Measurements from ENCODE around the gene SNRPF. TPM values are rescaled to one million over a fixed set of nuclear protein-coding genes. Genes with fewer than 3 reads are reported as not detected.

Gene SNRPF
- total RNA-seq, 1 experiment from 2014 or later: 55.4 TPM

DNA sequence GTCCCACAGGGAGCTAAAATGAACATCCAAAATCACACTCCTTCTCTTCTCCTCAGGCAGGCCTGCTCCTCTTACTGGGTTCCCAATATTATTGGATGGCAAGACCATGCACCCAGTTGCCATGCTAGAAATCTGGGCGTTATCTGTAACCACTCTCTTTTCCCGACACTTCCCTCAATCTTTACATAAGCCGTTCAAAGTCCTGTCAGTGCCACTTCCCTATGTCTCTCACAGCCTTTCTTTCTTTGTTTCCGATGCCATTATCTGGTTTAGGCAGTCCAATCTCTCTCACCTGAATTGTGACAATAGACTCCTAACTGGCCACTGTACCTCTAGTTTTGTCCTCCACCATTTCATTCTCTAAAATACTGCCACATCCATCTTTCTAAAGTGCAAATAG is 24.1 kb downstream of the SNRPF start:
- H3K27me3 Mint-ChIP-seq (ENCODE audit: unreplicated experiment): no peaks in the 10 kb centered on the region
- no peaks in the 10 kb centered on the region for H3K9me3 Mint-ChIP-seq (ENCODE audit: low read depth, unreplicated experiment)
- CTCF ChIA-PET: no interaction called here
- H3K4me3 Mint-ChIP-seq (ENCODE audit: low read depth, unreplicated experiment): no peak overlapping the region
- no peak for DNase-seq
- no peaks in the 10 kb centered on the region for H3K4me1 Mint-ChIP-seq (ENCODE audit: low read depth, unreplicated experiment)
- intact Hi-C loops (cut with micrococcal nuclease; ENCODE audit: unreplicated experiment): no loop called here
- H3K36me3 Mint-ChIP-seq (ENCODE audit: insufficient read depth, unreplicated experiment): no peaks in the 10 kb centered on the region
- TF ChIP-seq, protein P1, sequence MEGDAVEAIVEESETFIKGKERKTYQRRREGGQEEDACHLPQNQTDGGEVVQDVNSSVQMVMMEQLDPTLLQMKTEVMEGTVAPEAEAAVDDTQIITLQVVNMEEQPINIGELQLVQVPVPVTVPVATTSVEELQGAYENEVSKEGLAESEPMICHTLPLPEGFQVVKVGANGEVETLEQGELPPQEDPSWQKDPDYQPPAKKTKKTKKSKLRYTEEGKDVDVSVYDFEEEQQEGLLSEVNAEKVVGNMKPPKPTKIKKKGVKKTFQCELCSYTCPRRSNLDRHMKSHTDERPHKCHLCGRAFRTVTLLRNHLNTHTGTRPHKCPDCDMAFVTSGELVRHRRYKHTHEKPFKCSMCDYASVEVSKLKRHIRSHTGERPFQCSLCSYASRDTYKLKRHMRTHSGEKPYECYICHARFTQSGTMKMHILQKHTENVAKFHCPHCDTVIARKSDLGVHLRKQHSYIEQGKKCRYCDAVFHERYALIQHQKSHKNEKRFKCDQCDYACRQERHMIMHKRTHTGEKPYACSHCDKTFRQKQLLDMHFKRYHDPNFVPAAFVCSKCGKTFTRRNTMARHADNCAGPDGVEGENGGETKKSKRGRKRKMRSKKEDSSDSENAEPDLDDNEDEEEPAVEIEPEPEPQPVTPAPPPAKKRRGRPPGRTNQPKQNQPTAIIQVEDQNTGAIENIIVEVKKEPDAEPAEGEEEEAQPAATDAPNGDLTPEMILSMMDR (IDR thresholded peaks at IDR 0.05; ENCODE audit: unreplicated experiment): no peak
- BruUV-seq (replicated peaks): no TSS peak
- H3K27ac Mint-ChIP-seq (ENCODE audit: unreplicated experiment): no peak overlapping the region

DNA sequence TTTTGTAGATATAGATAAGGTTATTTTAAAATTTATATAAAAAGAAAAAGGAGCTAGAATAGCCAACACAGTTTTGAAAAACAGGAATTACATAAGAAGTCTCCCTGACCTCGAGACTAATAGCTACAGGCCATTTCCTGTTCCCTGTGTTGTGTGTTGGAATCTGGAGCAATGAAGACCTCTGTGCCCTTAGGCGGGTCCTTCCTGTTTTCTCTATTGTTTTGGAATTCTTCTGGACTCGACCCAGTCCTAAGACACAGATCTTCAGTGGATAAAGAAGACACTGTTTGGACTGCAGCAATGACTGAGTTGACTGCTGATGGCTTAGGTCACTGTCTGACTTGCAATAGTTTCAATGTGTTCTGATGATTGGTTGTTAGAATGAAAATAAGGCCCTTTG is 26.2 kb downstream of the SNRPF start:
- TF ChIP-seq, protein P1 (IDR thresholded peaks at IDR 0.05; ENCODE audit: unreplicated experiment): no peak
- no peaks in the 10 kb centered on the region for H3K4me1 Mint-ChIP-seq (ENCODE audit: low read depth, unreplicated experiment)
- CTCF ChIA-PET: no interaction called here
- BruUV-seq (replicated peaks): no TSS peak
- H3K36me3 Mint-ChIP-seq (ENCODE audit: insufficient read depth, unreplicated experiment): no peaks in the 10 kb centered on the region
- H3K9me3 Mint-ChIP-seq (ENCODE audit: low read depth, unreplicated experiment): no peaks in the 10 kb centered on the region
- no peak overlapping the region for H3K4me3 Mint-ChIP-seq (ENCODE audit: low read depth, unreplicated experiment)
- DNase-seq: no peak
- intact Hi-C loops (cut with micrococcal nuclease; ENCODE audit: unreplicated experiment): no loop called here
- no peaks in the 10 kb centered on the region for H3K27me3 Mint-ChIP-seq (ENCODE audit: unreplicated experiment)
- no peak overlapping the region for H3K27ac Mint-ChIP-seq (ENCODE audit: unreplicated experiment)

DNA sequence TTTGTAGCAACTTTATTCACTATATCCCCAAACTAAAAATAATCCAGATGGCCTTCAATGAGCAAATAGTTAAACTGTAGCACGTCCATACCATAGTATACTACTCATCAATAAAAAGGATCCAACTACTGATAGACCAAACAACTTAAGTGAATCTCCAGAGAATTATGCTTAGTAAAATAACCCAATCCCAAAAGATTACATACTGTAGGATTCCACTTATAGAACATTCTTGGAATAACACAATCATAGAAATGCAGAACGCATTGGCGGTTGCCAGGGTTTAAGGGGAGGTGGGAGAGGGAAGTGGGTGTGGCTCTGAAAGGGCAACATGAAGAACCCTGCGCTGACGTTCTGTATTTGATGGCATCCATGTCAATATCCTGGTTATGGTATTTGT is 28.6 kb downstream of the SNRPF start:
- no peak for DNase-seq
- no TSS peak for BruUV-seq (replicated peaks)
- CTCF ChIA-PET: no interaction called here
- intact Hi-C loops (cut with micrococcal nuclease; ENCODE audit: unreplicated experiment): no loop called here
- Mint-ChIP-seq H3K36me3 (ENCODE audit: insufficient read depth, unreplicated experiment) (no peaks in the 10 kb centered on the region), H3K27ac (ENCODE audit: unreplicated experiment) (no peak overlapping the region), H3K4me3 (ENCODE audit: low read depth, unreplicated experiment) (no peak overlapping the region), H3K9me3 (ENCODE audit: low read depth, unreplicated experiment) (no peaks in the 10 kb centered on the region), H3K27me3 (ENCODE audit: unreplicated experiment) (peaks cover 13% of the 10 kb centered on the region), H3K4me1 (ENCODE audit: low read depth, unreplicated experiment) (no peaks in the 10 kb centered on the region)
- TF ChIP-seq, protein P1 (IDR thresholded peaks at IDR 0.05; ENCODE audit: unreplicated experiment): no peak

DNA sequence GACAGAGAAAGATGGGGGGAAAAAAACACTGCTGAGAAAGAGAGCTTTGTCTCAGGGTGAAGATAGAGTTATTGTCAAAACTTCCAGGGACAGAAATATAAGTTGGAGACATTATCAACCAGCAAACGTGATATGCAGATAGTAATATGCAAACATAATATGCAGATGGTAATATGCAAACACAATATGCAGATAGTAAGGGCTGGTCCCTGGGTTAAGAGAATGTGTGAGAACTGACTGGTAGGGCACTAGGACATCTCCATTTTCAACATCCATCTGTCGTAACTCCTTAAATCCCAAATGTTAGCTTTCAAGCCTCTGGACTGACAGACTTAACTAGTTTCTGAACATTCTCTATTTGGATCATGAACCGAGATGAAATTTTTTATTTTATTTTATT is 32.2 kb downstream of the SNRPF start:
- Mint-ChIP-seq H3K4me1 (ENCODE audit: low read depth, unreplicated experiment) (no peaks in the 10 kb centered on the region), H3K36me3 (ENCODE audit: insufficient read depth, unreplicated experiment) (no peaks in the 10 kb centered on the region), H3K9me3 (ENCODE audit: low read depth, unreplicated experiment) (no peaks in the 10 kb centered on the region), H3K4me3 (ENCODE audit: low read depth, unreplicated experiment) (no peak overlapping the region), H3K27me3 (ENCODE audit: unreplicated experiment) (peaks cover 21% of the 10 kb centered on the region), H3K27ac (ENCODE audit: unreplicated experiment) (no peak overlapping the region)
- TF ChIP-seq, protein P1 (IDR thresholded peaks at IDR 0.05; ENCODE audit: unreplicated experiment): no peak
- intact Hi-C loops (cut with micrococcal nuclease; ENCODE audit: unreplicated experiment): no loop called here
- CTCF ChIA-PET: no interaction called here
- BruUV-seq (replicated peaks): no TSS peak
- no peak for DNase-seq

DNA sequence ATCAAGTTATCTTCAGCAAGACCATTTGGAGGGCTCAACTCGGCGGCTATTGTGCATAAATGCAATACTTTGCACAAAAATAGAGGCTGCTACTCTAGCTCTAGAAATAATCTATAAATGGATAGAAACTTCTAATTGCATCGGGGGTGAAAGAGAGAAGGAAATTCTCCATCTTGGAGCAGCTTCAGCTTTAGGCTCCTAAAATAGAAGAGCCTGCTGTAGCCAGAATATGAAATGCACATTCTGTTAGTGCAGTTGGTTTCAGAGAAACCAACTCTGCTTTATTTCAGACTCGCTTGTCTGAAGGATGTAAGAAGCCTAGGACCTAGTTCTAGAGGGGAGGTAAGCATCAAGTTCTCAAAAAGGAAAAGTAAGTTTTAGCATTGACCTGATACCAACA is 38.1 kb downstream of the SNRPF start:
- DNase-seq: no peak
- intact Hi-C loops (cut with micrococcal nuclease; ENCODE audit: unreplicated experiment): no loop called here
- Mint-ChIP-seq H3K4me3 (ENCODE audit: low read depth, unreplicated experiment) (no peak overlapping the region), H3K27me3 (ENCODE audit: unreplicated experiment) (peaks cover 8% of the 10 kb centered on the region), H3K36me3 (ENCODE audit: insufficient read depth, unreplicated experiment) (no peaks in the 10 kb centered on the region), H3K27ac (ENCODE audit: unreplicated experiment) (no peak overlapping the region), H3K4me1 (ENCODE audit: low read depth, unreplicated experiment) (no peaks in the 10 kb centered on the region), H3K9me3 (ENCODE audit: low read depth, unreplicated experiment) (no peaks in the 10 kb centered on the region)
- BruUV-seq (replicated peaks): no TSS peak
- CTCF ChIA-PET: no interaction called here
- TF ChIP-seq, protein P1 (IDR thresholded peaks at IDR 0.05; ENCODE audit: unreplicated experiment): no peak

Measured in Calu3 (cell line).